Measurements from ENCODE around the gene NEURL1B. TPM values are rescaled to one million over a fixed set of nuclear protein-coding genes. Genes with fewer than 3 reads are reported as not detected.

Gene NEURL1B
- total and polyA plus RNA-seq, 10 of the 15 experiments (the other 5 are each of a cell fraction or from before 2014, with no cell fraction given), result 0.04 to 0.28 (median 0.05) TPM; not detected in 4

DNA sequence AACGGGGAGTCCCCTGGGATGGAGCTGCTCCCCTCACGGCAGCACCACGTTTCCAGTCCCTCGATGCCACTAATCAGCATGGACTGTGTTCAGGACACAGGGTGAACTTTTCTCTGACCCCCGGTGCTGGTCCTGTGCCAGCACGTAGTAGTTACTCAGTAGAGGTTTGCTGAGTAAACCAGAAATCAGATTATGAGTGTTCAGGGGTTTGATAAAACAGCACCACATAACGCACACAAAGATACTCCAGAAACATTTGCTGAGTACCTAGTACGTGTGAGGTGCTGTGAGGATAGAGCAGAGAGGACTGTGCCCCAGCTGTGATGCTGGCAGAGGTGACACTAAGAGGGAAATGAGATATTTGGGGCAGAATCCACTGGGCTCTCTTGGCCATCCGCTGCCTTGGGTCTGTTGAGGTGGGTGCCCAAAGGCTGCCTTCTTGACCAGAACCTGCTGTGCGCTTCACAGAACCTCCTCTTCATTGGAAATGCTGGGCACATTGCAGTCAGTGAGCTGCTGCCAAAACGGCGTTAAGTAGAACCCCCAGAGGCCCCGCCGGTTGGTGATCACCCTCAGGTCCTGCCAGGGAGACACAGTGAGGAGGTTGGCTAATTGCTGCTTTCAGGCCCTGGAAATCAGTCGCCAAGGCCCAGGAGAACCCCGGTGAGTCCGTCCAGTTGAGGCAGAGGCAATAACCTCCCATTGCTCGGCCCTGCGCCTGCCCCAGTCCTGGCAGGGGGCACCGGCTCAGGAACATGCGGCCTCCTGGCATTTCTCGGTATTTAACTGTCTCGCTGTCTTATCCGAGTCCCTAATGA, 49.4 kb downstream of the NEURL1B start (continued):
- TF ChIP-seq, protein P1, sequence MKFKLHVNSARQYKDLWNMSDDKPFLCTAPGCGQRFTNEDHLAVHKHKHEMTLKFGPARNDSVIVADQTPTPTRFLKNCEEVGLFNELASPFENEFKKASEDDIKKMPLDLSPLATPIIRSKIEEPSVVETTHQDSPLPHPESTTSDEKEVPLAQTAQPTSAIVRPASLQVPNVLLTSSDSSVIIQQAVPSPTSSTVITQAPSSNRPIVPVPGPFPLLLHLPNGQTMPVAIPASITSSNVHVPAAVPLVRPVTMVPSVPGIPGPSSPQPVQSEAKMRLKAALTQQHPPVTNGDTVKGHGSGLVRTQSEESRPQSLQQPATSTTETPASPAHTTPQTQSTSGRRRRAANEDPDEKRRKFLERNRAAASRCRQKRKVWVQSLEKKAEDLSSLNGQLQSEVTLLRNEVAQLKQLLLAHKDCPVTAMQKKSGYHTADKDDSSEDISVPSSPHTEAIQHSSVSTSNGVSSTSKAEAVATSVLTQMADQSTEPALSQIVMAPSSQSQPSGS (IDR thresholded peaks at IDR 0.05; ENCODE audit: low read length), result peak; percentile 60; the same call in 1 of the 2 replicates
- peak; percentile 51; the same call in 1 of the 2 replicates for TF ChIP-seq BCL11A (IDR thresholded peaks at IDR 0.05; ENCODE audit: low read depth, low read length)
- peak in 1 of 2 experiments; percentile 26; a peak in 1 of 4 replicates for TF ChIP-seq IKZF2 (IDR thresholded peaks at IDR 0.05)
- no peak for TF ChIP-seq BCL3 (IDR thresholded peaks at IDR 0.05; ENCODE audit: borderline replicate concordance, insufficient read depth, low read depth, low read length, poor library complexity, severe bottlenecking)
- no peak for TF ChIP-seq HDAC2 (IDR thresholded peaks at IDR 0.05)
- TF ChIP-seq HCFC1 (IDR thresholded peaks at IDR 0.05; ENCODE audit: low read length), result no peak
- peak; percentile 34; the same call in 1 of the 2 replicates for TF ChIP-seq FOXM1 (IDR thresholded peaks at IDR 0.05; ENCODE audit: low read depth, low read length)
- TF ChIP-seq, protein P2, sequence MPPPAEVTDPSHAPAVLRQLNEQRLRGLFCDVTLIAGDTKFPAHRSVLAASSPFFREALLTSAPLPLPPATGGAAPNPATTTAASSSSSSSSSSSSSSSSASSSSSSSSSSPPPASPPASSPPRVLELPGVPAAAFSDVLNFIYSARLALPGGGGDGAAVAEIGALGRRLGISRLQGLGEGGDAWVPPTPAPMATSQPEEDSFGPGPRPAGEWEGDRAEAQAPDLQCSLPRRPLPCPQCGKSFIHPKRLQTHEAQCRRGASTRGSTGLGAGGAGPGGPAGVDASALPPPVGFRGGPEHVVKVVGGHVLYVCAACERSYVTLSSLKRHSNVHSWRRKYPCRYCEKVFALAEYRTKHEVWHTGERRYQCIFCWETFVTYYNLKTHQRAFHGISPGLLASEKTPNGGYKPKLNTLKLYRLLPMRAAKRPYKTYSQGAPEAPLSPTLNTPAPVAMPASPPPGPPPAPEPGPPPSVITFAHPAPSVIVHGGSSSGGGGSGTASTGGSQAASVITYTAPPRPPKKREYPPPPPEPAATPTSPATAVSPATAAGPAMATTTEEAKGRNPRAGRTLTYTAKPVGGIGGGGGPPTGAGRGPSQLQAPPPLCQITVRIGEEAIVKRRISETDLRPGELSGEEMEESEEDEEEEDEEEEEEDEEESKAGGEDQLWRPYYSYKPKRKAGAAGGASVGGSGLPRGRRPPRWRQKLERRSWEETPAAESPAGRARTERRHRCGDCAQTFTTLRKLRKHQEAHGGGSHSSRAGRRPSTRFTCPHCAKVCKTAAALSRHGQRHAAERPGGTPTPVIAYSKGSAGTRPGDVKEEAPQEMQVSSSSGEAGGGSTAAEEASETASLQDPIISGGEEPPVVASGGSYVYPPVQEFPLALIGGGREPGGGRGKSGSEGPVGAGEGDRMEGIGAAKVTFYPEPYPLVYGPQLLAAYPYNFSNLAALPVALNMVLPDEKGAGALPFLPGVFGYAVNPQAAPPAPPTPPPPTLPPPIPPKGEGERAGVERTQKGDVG (CRISPR knock-in tag; IDR thresholded peaks at IDR 0.05), result no peak
- TF ChIP-seq GABPA (IDR thresholded peaks at IDR 0.05; ENCODE audit: low read depth), result 0 out of 2 replicates have a peak, but pooled peaks have one; percentile 28
- no peak for TF ChIP-seq GATAD2B (conservative IDR thresholded peaks at IDR 0.05; ENCODE audit: low read depth)
- TF ChIP-seq HDAC6 (IDR thresholded peaks at IDR 0.05; ENCODE audit: unreplicated experiment), result no peak
- TF ChIP-seq JUNB (IDR thresholded peaks at IDR 0.05), result peak; percentile 98
- TF ChIP-seq MAX (IDR thresholded peaks at IDR 0.05; ENCODE audit: low read depth, low read length), result no peak
- peak; percentile 63 for TF ChIP-seq DPF2 (IDR thresholded peaks at IDR 0.05)
- no peak for TF ChIP-seq POLR2AphosphoS2 (IDR thresholded peaks at IDR 0.05; ENCODE audit: low read depth, low read length)
- TF ChIP-seq SMC3 (IDR thresholded peaks at IDR 0.05; ENCODE audit: borderline replicate concordance, low read length), result no peak
- no peak for TF ChIP-seq E2F4 (IDR thresholded peaks at IDR 0.05; ENCODE audit: low read depth, low read length)
- TF ChIP-seq KAT2A (conservative IDR thresholded peaks at IDR 0.05; ENCODE audit: control insufficient read depth, low read depth, low read length), result no peak
- no peak for TF ChIP-seq ATF7 (IDR thresholded peaks at IDR 0.05; ENCODE audit: low read depth)
- TF ChIP-seq, protein P3, sequence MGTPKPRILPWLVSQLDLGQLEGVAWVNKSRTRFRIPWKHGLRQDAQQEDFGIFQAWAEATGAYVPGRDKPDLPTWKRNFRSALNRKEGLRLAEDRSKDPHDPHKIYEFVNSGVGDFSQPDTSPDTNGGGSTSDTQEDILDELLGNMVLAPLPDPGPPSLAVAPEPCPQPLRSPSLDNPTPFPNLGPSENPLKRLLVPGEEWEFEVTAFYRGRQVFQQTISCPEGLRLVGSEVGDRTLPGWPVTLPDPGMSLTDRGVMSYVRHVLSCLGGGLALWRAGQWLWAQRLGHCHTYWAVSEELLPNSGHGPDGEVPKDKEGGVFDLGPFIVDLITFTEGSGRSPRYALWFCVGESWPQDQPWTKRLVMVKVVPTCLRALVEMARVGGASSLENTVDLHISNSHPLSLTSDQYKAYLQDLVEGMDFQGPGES (IDR thresholded peaks at IDR 0.05), result no peak
- TF ChIP-seq EGR1 (IDR thresholded peaks at IDR 0.05; ENCODE audit: borderline replicate concordance in 1 of 2, low read depth in 2 of 2, low read length in 2 of 2), result no peak
- no peak for TF ChIP-seq RB1 (IDR thresholded peaks at IDR 0.05; ENCODE audit: borderline replicate concordance)
